ENCODE data around the gene LPCAT2.

The LPCAT2 gene

DNA sequence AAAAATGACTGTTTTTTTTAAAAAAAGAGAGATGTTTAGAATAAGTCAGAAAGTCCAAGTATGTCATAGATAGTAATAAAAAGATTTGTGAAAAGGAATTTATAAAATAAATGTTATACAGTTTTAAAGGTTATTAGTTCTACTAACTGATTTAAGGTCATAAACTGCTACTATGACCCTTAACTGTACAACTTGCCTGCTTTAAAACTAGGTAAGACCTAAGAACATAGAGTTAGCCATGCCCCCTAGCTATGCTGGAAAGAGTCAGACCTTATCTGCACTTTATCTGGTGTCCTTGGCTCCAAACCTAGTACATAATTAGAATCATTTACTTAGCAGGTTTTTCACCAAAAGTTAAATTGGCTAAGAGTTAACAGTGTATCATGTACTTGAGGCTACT, 123.4 kb downstream of the LPCAT2 start:
- no peak overlapping the region for H2BK5ac ChIP-seq (ENCODE audit: low read length)
- no peaks in the 10 kb centered on the region for H3K36me3 ChIP-seq (replicated peaks in 1 of 2; ENCODE audit: control insufficient read depth in 2 of 2, insufficient read depth in 2 of 2, low read length in 2 of 2)
- H3K4ac ChIP-seq (ENCODE audit: low read length): no peak overlapping the region
- peaks cover 0 to 5% of the 10 kb centered on the region in 2 donors for H3K4me1 ChIP-seq (ENCODE audit: control insufficient read depth in 2 of 2, insufficient read depth in 1 of 2, low read depth in 1 of 2, low read length in 2 of 2)
- no peak overlapping the region for H3K4me2 ChIP-seq (ENCODE audit: insufficient read depth, low read length, poor library complexity, severe bottlenecking)
- H2AFZ ChIP-seq (ENCODE audit: low read length): no peak overlapping the region
- no peak overlapping the region for H3K27ac ChIP-seq (replicated peaks; ENCODE audit: low read length)
- H4K91ac ChIP-seq (ENCODE audit: low read depth, low read length, poor library complexity): no peak overlapping the region
- peaks cover 0 to 1% of the 10 kb centered on the region in 2 donors for H3K9me3 ChIP-seq (replicated peaks in 1 of 2; ENCODE audit: control insufficient read depth in 2 of 2, insufficient read depth in 1 of 2, low read depth in 1 of 2, low read length in 2 of 2)
- H4K8ac ChIP-seq (ENCODE audit: low read depth, low read length): no peak overlapping the region
- no peak overlapping the region for H2BK120ac ChIP-seq (ENCODE audit: low read depth, low read length)
- no peaks in the 10 kb centered on the region for H3K27me3 ChIP-seq (ENCODE audit: control insufficient read depth in 3 of 3, insufficient read depth in 3 of 3, low read depth in 1 of 3, low read length in 3 of 3)
- H3K14ac ChIP-seq (ENCODE audit: low read length): no peak overlapping the region
- no peak overlapping the region for H3K23ac ChIP-seq (ENCODE audit: low read depth, low read length, poor library complexity)
- H2BK12ac ChIP-seq (ENCODE audit: low read length): no peak overlapping the region
- H3K79me1 ChIP-seq (ENCODE audit: low read depth, low read length): no peaks in the 10 kb centered on the region
- H2BK15ac ChIP-seq (ENCODE audit: low read length): no peak overlapping the region
- DNase-seq (ENCODE audit: low spot score): no peak
- H3K4me3 ChIP-seq (ENCODE audit: low read length in 2 of 2): no peak overlapping the region
- no peak overlapping the region for H2AK5ac ChIP-seq (ENCODE audit: low read depth, low read length)
- H3K18ac ChIP-seq (ENCODE audit: low read length): no peak overlapping the region
- H3K9ac ChIP-seq (ENCODE audit: low read depth, low read length, poor library complexity): no peak overlapping the region

GRCh38 chr16:55634193-55634592, 125.3 kb downstream of the LPCAT2 start:
- no peak overlapping the region for H3K27ac ChIP-seq (replicated peaks; ENCODE audit: low read length)
- DNase-seq (ENCODE audit: low spot score): no peak

More at GRCh38 chr16:55634193-55634592, 125.3 kb downstream of the LPCAT2 start:
- no peaks in the 10 kb centered on the region for H3K36me3 ChIP-seq (replicated peaks in 1 of 2; ENCODE audit: control insufficient read depth in 2 of 2, insufficient read depth in 2 of 2, low read length in 2 of 2)
- H3K23ac ChIP-seq (ENCODE audit: low read depth, low read length, poor library complexity): no peak overlapping the region
- no peaks in the 10 kb centered on the region for H3K79me1 ChIP-seq (ENCODE audit: low read depth, low read length)
- H4K91ac ChIP-seq (ENCODE audit: low read depth, low read length, poor library complexity): no peak overlapping the region
- peaks cover 0 to 10% of the 10 kb centered on the region in 2 donors for H3K4me1 ChIP-seq (ENCODE audit: control insufficient read depth in 2 of 2, insufficient read depth in 1 of 2, low read depth in 1 of 2, low read length in 2 of 2)
- H2BK15ac ChIP-seq (ENCODE audit: low read length): no peak overlapping the region
- no peak overlapping the region for H2BK120ac ChIP-seq (ENCODE audit: low read depth, low read length)
- H2AFZ ChIP-seq (ENCODE audit: low read length): no peak overlapping the region
- no peak overlapping the region for H3K4me3 ChIP-seq (ENCODE audit: low read length in 2 of 2)
- no peak overlapping the region for H3K9ac ChIP-seq (ENCODE audit: low read depth, low read length, poor library complexity)
- peaks cover 0 to 4% (median 0%) of the 10 kb centered on the region in 3 experiments for H3K27me3 ChIP-seq (ENCODE audit: control insufficient read depth in 3 of 3, insufficient read depth in 3 of 3, low read depth in 1 of 3, low read length in 3 of 3)
- no peak overlapping the region for H2BK5ac ChIP-seq (ENCODE audit: low read length)
- H2BK12ac ChIP-seq (ENCODE audit: low read length): no peak overlapping the region
- peaks cover 0 to 1% of the 10 kb centered on the region in 2 donors for H3K9me3 ChIP-seq (replicated peaks in 1 of 2; ENCODE audit: control insufficient read depth in 2 of 2, insufficient read depth in 1 of 2, low read depth in 1 of 2, low read length in 2 of 2)
- H3K18ac ChIP-seq (ENCODE audit: low read length): no peak overlapping the region
- H2AK5ac ChIP-seq (ENCODE audit: low read depth, low read length): no peak overlapping the region
- no peak overlapping the region for H3K14ac ChIP-seq (ENCODE audit: low read length)
- H3K4me2 ChIP-seq (ENCODE audit: insufficient read depth, low read length, poor library complexity, severe bottlenecking): no peak overlapping the region
- H4K8ac ChIP-seq (ENCODE audit: low read depth, low read length): no peak overlapping the region
- H3K4ac ChIP-seq (ENCODE audit: low read length): no peak overlapping the region
